Ascending aorta (tissue), 2 donors: ENCODE data around the gene VIPR2. TPM values are rescaled to one million over a fixed set of nuclear protein-coding genes. Genes with fewer than 3 reads are reported as not detected.

Experiments used
- DNase-seq, 2 donors: peaks; one replicate each; pipeline ENCODE4 v3.0.0-alpha.2; 2019; ENCODE audit warnings: low spot score in 2 of 2
- H3K27ac ChIP-seq, 2 donors: fragments of 200-600 bp; sonication (generic); one replicate each; pipeline ENCODE4 v1.5.1; 2016 to 2017; ENCODE audit warnings: mild to moderate bottlenecking in 1 of 2
- H3K27me3 ChIP-seq: fragments of 200-600 bp; sonication (generic); one replicate; pipeline ENCODE4 v1.5.1; 2017
- H3K36me3 ChIP-seq, 2 donors: fragments of 200-600 bp; sonication (generic); one replicate each; pipeline ENCODE4 v1.5.1; 2016
- H3K4me1 ChIP-seq, 2 donors: fragments of 200-600 bp; sonication (generic); one replicate each; pipeline ENCODE4 v1.5.1; 2016 to 2017; ENCODE audit warnings: mild to moderate bottlenecking in 1 of 2
- H3K4me3 ChIP-seq, 2 donors: fragments of 200-600 bp; sonication (generic); one replicate each; pipeline ENCODE4 v1.5.1; 2016 to 2017; ENCODE audit warnings: mild to moderate bottlenecking in 1 of 2
- H3K9me3 ChIP-seq, 2 donors: fragments of 200-600 bp; sonication (generic); one replicate each; pipeline ENCODE4 v1.5.1; 2016
- CTCF ChIP-seq, 3 experiments: fragments of 200-600 bp in 2 of 3; fragments of 450-650 bp in 1 of 3; sonication (generic) in 2 of 3; IDR thresholded peaks; one replicate each; pipeline ENCODE4 v1.5.1; 2016 to 2019; ENCODE audit warnings: antibody characterized with exemption in 3 of 3, mild to moderate bottlenecking in 1 of 3, moderate library complexity in 1 of 3
- intact Hi-C: fragments of 100-400 bp; cut with DNase I; formaldehyde crosslinking; loops from one replicate; pipeline ENCODE4 v1.15.1; 2023
- total RNA-seq: library from RNA; depleted of rRNA; stranded (reverse); fragments of >200 nt; gene quantifications from one replicate; pipeline ENCODE4 v1.1.0, GENCODE V29; 2016

The VIPR2 gene
- total RNA-seq, 1 donor from 2014 or later = 17.8 TPM

DNA sequence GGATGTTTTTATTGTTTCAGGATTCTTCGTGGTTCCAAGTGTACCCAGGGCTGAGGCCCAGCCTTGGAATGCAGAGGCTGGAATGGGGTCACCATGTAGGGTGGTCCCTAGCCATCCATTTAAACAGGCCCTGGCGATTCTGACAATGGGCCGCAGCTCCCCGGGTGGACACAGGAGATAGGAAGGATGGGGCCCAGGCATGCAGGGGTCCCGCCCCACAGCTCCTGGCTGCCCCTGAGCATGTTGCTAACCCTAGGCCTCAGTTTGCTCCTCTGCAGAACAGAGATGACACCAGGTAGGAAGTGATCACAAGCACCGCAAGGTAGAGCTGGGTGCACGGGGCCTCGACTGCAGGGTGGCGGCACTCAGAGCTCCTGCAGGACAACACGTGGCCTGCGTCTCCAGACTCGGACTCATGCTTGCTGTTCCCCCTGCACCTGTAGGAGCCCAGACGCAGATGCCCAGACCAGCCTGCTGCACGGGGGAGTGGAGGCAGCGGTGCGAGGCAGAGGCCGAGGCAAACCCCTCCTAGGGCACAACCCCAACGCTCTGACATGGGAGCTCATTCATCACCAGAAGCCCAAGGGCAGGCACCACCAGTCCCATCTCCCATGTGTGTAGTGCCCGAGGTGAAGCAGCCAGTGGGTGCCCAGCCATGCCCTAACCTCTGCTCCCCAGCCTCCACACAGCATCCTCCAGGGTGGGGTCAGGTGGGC is 25.5 kb downstream of the VIPR2 start:
- no peaks in the 10 kb centered on the region for H3K36me3 ChIP-seq
- no peak overlapping the region for H3K4me3 ChIP-seq
- no peak overlapping the region for H3K27ac ChIP-seq
- no peaks in the 10 kb centered on the region for H3K9me3 ChIP-seq
- H3K27me3 ChIP-seq = no peaks in the 10 kb centered on the region
- no peak for TF ChIP-seq CTCF (IDR thresholded peaks at IDR 0.05)
- intact Hi-C loops = no loop called here
- DNase-seq = no peak
- no peaks in the 10 kb centered on the region for H3K4me1 ChIP-seq

- intact Hi-C loops = no loop called here
- Histone ChIP-seq H3K27ac (no peak overlapping the region), H3K4me3 (no peak overlapping the region), H3K27me3 (no peaks in the 10 kb centered on the region), H3K9me3 (no peaks in the 10 kb centered on the region), H3K36me3 (no peaks in the 10 kb centered on the region), H3K4me1 (no peaks in the 10 kb centered on the region)
- DNase-seq = peak in 1 of 2 donors; percentile 19
- TF ChIP-seq CTCF (IDR thresholded peaks at IDR 0.05) = no peak
These were observed 26.0 kb downstream of the VIPR2 start for GRCh38 chr7:159118623-159119022.

- TF ChIP-seq CTCF (IDR thresholded peaks at IDR 0.05) = no peak
- Histone ChIP-seq H3K36me3 (no peaks in the 10 kb centered on the region), H3K27me3 (no peaks in the 10 kb centered on the region), H3K9me3 (no peaks in the 10 kb centered on the region), H3K27ac (no peak overlapping the region), H3K4me3 (no peak overlapping the region), H3K4me1 (no peaks in the 10 kb centered on the region)
- DNase-seq = no peak
- intact Hi-C loops = no loop called here
These were observed 26.5 kb downstream of the VIPR2 start for GRCh38 chr7:159118197-159118595.

- H3K4me1 ChIP-seq = no peaks in the 10 kb centered on the region
- H3K9me3 ChIP-seq = no peaks in the 10 kb centered on the region
- peak in 1 of 2 donors; percentile 54 for DNase-seq
- TF ChIP-seq CTCF (IDR thresholded peaks at IDR 0.05) = no peak
- H3K27ac ChIP-seq = no peak overlapping the region
- intact Hi-C loops = no loop called here
- H3K4me3 ChIP-seq = no peak overlapping the region
- no peaks in the 10 kb centered on the region for H3K27me3 ChIP-seq
- H3K36me3 ChIP-seq = no peaks in the 10 kb centered on the region
These were observed 27.1 kb downstream of the VIPR2 start for GRCh38 chr7:159117366-159118196.

DNA sequence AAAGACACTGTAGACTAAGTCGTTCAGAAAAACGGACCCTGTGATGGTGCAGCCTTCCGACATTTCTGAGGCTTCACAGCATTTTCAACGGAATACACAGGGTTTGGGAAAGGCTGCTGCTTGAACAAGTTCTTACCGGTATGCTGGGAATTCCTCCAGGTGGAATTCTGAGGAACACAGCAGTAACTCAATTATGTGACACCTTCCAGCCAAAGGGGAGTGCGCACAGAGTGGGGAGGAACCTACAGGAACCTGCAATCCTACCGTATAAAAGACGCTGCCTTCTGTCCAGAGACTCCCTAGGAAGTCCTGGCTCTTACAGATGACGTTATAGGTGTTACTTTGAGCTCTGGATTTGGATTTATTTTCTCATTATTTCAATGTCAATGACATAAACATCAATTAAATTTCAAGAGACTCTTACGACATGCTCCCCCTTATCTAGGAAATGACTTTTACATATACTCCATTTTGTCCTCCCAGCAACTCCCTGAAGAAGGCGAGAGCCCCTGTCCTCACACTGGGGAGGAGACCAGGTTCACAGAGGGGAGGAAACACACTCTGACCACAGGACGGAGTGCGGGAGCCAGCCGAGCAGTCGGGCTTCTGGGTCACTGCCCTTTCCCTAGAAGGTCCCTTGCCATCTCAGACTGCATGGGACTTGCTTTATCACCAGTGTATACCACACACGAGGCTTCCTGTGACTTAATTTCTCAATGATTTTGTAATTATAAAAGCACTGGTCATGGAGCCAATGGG is 27.9 kb downstream of the VIPR2 start:
- Histone ChIP-seq H3K4me1 (no peaks in the 10 kb centered on the region), H3K27me3 (no peaks in the 10 kb centered on the region), H3K4me3 (no peak overlapping the region), H3K36me3 (no peaks in the 10 kb centered on the region), H3K27ac (no peak overlapping the region), H3K9me3 (no peaks in the 10 kb centered on the region)
- no peak for DNase-seq
- intact Hi-C loops = no loop called here
- no peak for TF ChIP-seq CTCF (IDR thresholded peaks at IDR 0.05)
